B cell (primary cell): ENCODE measurements around the gene C6orf89. TPM values are rescaled to one million over a fixed set of nuclear protein-coding genes. Genes with fewer than 3 reads are reported as not detected.

Source experiments
- ATAC-seq: fragments of 200-7000 bp; cut with Tn5 transposase; one replicate; pipeline ENCODE4 v1.10.0; 2021; ENCODE audit warnings: low read depth, mild to moderate bottlenecking, moderate number of reproducible peaks, moderate library complexity
- CTCF ChIA-PET: fragments of 350-600 bp; sonication (Branson Sonifier 250); formaldehyde crosslinking; loops from one replicate; lab custom pipeline; 2021; ENCODE audit warnings: antibody characterized with exemption, inconsistent platforms; lab: Charles Lee
- POLR2A ChIA-PET: fragments of 350-600 bp; sonication (Branson Sonifier 250); formaldehyde crosslinking; loops from one replicate; lab custom pipeline; 2021; ENCODE audit warnings: antibody characterized with exemption; lab: Charles Lee
- DNase-seq: peaks from one replicate; pipeline ENCODE4 v3.0.0; 2013
- H2AFZ ChIP-seq: 2 replicates; pipeline ENCODE4 v1.6.1; 2012; ENCODE audit warnings: mild to moderate bottlenecking, low read depth, low read length; ENCODE audit not compliant: insufficient read depth, poor library complexity, severe bottlenecking
- H3K27ac ChIP-seq, 2 donors: 1 replicate in 1 of 2; 2 replicates in 1 of 2; pipeline ENCODE4 v1.5.1; 2012 to 2013; ENCODE audit warnings: low read length in 2 of 2, mild to moderate bottlenecking in 2 of 2, moderate library complexity in 1 of 2
- H3K27me3 ChIP-seq, 4 experiments: fragments of 200-600 bp in 1 of 4; sonication (generic) in 1 of 4; replicated peaks in 1 of 4; 1 replicate in 2 of 4; 2 replicates in 2 of 4; pipeline versions ENCODE4 v1.6.1 to v1.7.0; 2013 to 2016; ENCODE audit warnings: low read length in 3 of 4, mild to moderate bottlenecking in 2 of 4, mixed read lengths in 1 of 4, moderate library complexity in 1 of 4; ENCODE audit not compliant: insufficient read depth in 4 of 4, control insufficient read depth in 3 of 4; ENCODE audit errors: control extremely low read depth in 1 of 4
- H3K36me3 ChIP-seq, 2 experiments: replicated peaks in 1 of 2; 1 replicate in 1 of 2; 2 replicates in 1 of 2; pipeline versions ENCODE4 v1.6.1 to v1.7.1; 2013; ENCODE audit warnings: low read length in 1 of 2; ENCODE audit not compliant: insufficient read depth in 2 of 2, control insufficient read depth in 1 of 2; ENCODE audit errors: control extremely low read depth in 1 of 2, extremely low read depth in 1 of 2
- H3K4me1 ChIP-seq, 2 donors: fragments of 200-600 bp in 1 of 2; sonication (generic) in 1 of 2; 1 replicate in 1 of 2; 2 replicates in 1 of 2; pipeline versions ENCODE4 v1.5.1 to v1.6.1; 2013 to 2017; ENCODE audit warnings: low read length in 2 of 2; ENCODE audit not compliant: control insufficient read depth in 2 of 2, insufficient read depth in 2 of 2
- H3K4me2 ChIP-seq: replicated peaks from 2 replicates; pipeline ENCODE3; 2012; ENCODE audit warnings: mild to moderate bottlenecking, low read depth, low read length; ENCODE audit not compliant: poor library complexity, severe bottlenecking
- H3K4me3 ChIP-seq, 5 experiments: fragments of 200-600 bp in 1 of 5; sonication (generic) in 1 of 5; 1 replicate in 3 of 5; 2 replicates in 2 of 5; pipeline versions ENCODE4 v1.5.1 to v1.7.0; 2011 to 2016; ENCODE audit warnings: low read length in 4 of 5, mild to moderate bottlenecking in 4 of 5, low read depth in 2 of 5, control low read depth in 1 of 5, moderate library complexity in 1 of 5; ENCODE audit not compliant: insufficient read depth in 1 of 5; ENCODE audit errors: control extremely low read depth in 1 of 5, extremely low read depth in 1 of 5
- H3K79me2 ChIP-seq: fragments of 200-600 bp; sonication (generic); one replicate; pipeline ENCODE4 v1.6.0; 2016; ENCODE audit warnings: low read length; ENCODE audit not compliant: control insufficient read depth, insufficient read depth
- H3K9ac ChIP-seq: fragments of 200-600 bp; sonication (generic); 2 replicates; pipeline ENCODE4 v1.6.1; 2017; ENCODE audit warnings: mild to moderate bottlenecking, low read length, moderate library complexity
- H3K9me3 ChIP-seq, 3 donors: one replicate each; pipeline versions ENCODE4 v1.6.1 to v1.7.1; 2013; ENCODE audit warnings: low read length in 2 of 3; ENCODE audit not compliant: control insufficient read depth in 2 of 3, insufficient read depth in 1 of 3; ENCODE audit errors: control extremely low read depth in 1 of 3
- H4K20me1 ChIP-seq: 2 replicates; pipeline ENCODE4 v1.6.0; 2012; ENCODE audit warnings: mild to moderate bottlenecking, low read length; ENCODE audit not compliant: insufficient read depth, control insufficient read depth, poor library complexity, severe bottlenecking
- H3K27ac Mint-ChIP-seq: one replicate; pipeline ENCODE4 v1.8.0; 2021; ENCODE audit warnings: mixed read lengths
- H3K27me3 Mint-ChIP-seq: one replicate; pipeline ENCODE4 v1.8.0; 2021; ENCODE audit warnings: mixed read lengths
- H3K4me1 Mint-ChIP-seq: one replicate; pipeline ENCODE4 v1.8.0; 2021; ENCODE audit warnings: mixed read lengths
- H3K4me3 Mint-ChIP-seq: one replicate; pipeline ENCODE4 v1.8.0; 2021; ENCODE audit warnings: mixed read lengths
- H3K9me3 Mint-ChIP-seq: one replicate; pipeline ENCODE4 v1.8.0; 2022; ENCODE audit warnings: mixed read lengths; ENCODE audit not compliant: insufficient read depth
- EZH2 ChIP-seq: IDR thresholded peaks from 2 replicates; pipeline ENCODE4 v1.6.1; 2012; ENCODE audit warnings: borderline replicate concordance, low read depth, mild to moderate bottlenecking, moderate library complexity, low read length; ENCODE audit not compliant: insufficient read depth, poor library complexity, severe bottlenecking
- WGBS: methylation state at CpG from one replicate; pipeline ENCODE4 v1.1.5; 2013; ENCODE audit warnings: missing lambda C conversion rate; ENCODE audit not compliant: insufficient coverage; 5-methylcytosine and 5-hydroxymethylcytosine counted together
- intact Hi-C: fragments of 100-400 bp; cut with micrococcal nuclease; formaldehyde crosslinking; loops from one replicate; pipeline ENCODE4 v1.10.0; 2022
- polyA plus RNA-seq: library from polyadenylated mRNA; depleted of rRNA; stranded (reverse); fragments of >200 nt; gene quantifications from 2 replicates; pipeline ENCODE4 v1.2.3, GENCODE V29; 2012
- total RNA-seq, 2 donors: library from RNA; stranded (reverse); fragments of 120-200 nt in 1 of 2; gene quantifications; 1 replicate in 1 of 2; 2 replicates in 1 of 2; pipeline versions ENCODE4 v1.2.3 to v1.2.4, GENCODE V29; 2013 to 2022
- TF ChIP-seq, protein P1 (sequence below): fragments of 200-600 bp; IDR thresholded peaks from one replicate; pipeline ENCODE4 v1.8.0; 2022; ENCODE audit warnings: antibody characterized with exemption, mild to moderate bottlenecking

C6orf89 gene
- total and polyA plus RNA-seq, 2 donors (not counting 1 experiment from before 2014, with no cell fraction given) = 13.0 to 35.3 TPM

DNA sequence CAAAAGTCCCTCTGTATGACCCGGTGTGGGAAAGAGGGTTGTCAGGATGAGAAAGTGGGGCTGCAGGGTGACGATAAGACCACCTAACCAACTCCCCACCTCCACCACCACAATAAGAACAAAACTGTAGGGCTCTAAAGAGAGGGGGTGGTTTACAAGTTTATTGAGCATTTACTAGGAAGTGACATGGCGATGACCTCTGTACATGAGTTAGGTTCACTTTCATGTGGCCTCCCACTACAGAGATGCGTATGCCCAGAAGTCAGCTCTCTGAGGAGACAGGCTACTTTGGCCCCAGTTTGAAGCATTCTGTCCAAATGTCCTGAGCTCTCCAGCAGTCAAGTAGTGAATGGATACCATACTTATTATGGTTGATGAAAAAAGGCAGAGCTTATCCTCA is 40.1 kb downstream of the C6orf89 start:
- ATAC-seq (no peak), DNase-seq (no peak)
- intact Hi-C loops = no loop called here
- no peak overlapping the region for H3K27ac Mint-ChIP-seq
- no peaks in the 10 kb centered on the region for H3K9me3 ChIP-seq
- H3K36me3 ChIP-seq = peaks cover 0 to 34% of the 10 kb centered on the region in 2 experiments
- no peak overlapping the region for H3K27ac ChIP-seq
- H3K9me3 Mint-ChIP-seq = no peaks in the 10 kb centered on the region
- ChIA-PET POLR2A (no interaction called here), CTCF (no interaction called here)
- no peak overlapping the region for H3K4me2 ChIP-seq
- H3K27me3 Mint-ChIP-seq = no peaks in the 10 kb centered on the region
- H2AFZ ChIP-seq = no peak overlapping the region
- no peaks in the 10 kb centered on the region for H4K20me1 ChIP-seq
- H3K27me3 ChIP-seq = no peaks in the 10 kb centered on the region
- H3K4me3 ChIP-seq = no peak overlapping the region
- peaks cover 5% of the 10 kb centered on the region for H3K4me1 Mint-ChIP-seq
- H3K4me3 Mint-ChIP-seq = no peak overlapping the region
- no peaks in the 10 kb centered on the region for H3K79me2 ChIP-seq
- no peak overlapping the region for H3K9ac ChIP-seq
- 86% methylated on average over 2 of the region's 4 CpGs for WGBS
- no peak for TF ChIP-seq EZH2
- TF ChIP-seq, protein P1, sequence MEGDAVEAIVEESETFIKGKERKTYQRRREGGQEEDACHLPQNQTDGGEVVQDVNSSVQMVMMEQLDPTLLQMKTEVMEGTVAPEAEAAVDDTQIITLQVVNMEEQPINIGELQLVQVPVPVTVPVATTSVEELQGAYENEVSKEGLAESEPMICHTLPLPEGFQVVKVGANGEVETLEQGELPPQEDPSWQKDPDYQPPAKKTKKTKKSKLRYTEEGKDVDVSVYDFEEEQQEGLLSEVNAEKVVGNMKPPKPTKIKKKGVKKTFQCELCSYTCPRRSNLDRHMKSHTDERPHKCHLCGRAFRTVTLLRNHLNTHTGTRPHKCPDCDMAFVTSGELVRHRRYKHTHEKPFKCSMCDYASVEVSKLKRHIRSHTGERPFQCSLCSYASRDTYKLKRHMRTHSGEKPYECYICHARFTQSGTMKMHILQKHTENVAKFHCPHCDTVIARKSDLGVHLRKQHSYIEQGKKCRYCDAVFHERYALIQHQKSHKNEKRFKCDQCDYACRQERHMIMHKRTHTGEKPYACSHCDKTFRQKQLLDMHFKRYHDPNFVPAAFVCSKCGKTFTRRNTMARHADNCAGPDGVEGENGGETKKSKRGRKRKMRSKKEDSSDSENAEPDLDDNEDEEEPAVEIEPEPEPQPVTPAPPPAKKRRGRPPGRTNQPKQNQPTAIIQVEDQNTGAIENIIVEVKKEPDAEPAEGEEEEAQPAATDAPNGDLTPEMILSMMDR = no peak
- H3K4me1 ChIP-seq = no peaks in the 10 kb centered on the region

DNA sequence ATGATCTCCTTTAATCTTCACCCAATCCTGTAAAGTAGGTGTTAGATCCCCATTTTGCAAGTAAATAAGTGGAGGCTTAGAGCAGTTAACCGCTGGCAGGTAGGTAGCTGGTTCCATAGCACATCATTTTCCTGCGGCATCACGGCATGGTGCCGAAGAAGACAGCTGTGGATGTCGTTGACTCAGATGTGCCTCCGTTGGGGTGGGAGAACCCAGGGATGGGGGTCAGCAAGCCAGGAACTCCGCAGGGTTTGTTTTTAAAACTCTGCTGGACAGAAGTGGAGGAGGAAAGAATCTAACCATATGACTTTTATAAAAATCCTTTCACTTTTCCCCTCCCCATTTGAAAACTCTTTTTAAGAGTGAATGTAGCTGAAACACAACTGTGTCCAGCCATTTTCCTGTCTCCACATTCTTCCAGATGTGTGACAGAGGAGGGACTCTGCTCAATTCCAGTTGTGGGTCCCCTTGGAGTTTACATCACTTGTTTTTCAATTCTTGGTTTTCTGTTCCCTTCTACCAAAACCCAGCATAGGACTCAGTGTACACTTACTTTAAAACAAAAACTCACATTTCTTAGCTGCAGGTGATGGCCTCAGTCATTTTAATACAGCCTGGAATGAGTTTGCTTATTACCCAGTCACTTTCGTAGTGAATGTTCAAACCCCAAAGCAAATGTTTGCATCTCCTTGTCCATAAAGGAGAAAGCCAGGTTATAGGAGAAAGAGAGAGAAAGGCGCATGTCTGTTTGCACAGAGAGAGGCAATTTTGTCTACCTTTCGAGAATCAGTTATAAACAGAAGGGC is 41.2 kb downstream of the C6orf89 start:
- intact Hi-C loops = no loop called here
- H3K27me3 Mint-ChIP-seq = no peaks in the 10 kb centered on the region
- no peak overlapping the region for H2AFZ ChIP-seq
- no peak overlapping the region for H3K27ac ChIP-seq
- WGBS = 97% methylated on average over 6 of the region's 10 CpGs
- no peaks in the 10 kb centered on the region for H3K9me3 ChIP-seq
- no peaks in the 10 kb centered on the region for H3K9me3 Mint-ChIP-seq
- TF ChIP-seq EZH2 = no peak
- TF ChIP-seq, protein P1 = no peak
- no peak for DNase-seq
- no peaks in the 10 kb centered on the region for H3K27me3 ChIP-seq
- no peak overlapping the region for H3K4me3 ChIP-seq
- peaks cover 5% of the 10 kb centered on the region for H3K4me1 Mint-ChIP-seq
- H3K36me3 ChIP-seq = peaks cover 0 to 26% of the 10 kb centered on the region in 2 experiments
- ChIA-PET POLR2A (no interaction called here), CTCF (no interaction called here)
- H3K79me2 ChIP-seq = no peaks in the 10 kb centered on the region
- H3K4me3 Mint-ChIP-seq = no peak overlapping the region
- H3K4me1 ChIP-seq = no peaks in the 10 kb centered on the region
- H3K27ac Mint-ChIP-seq = no peak overlapping the region
- H3K4me2 ChIP-seq = no peak overlapping the region
- ATAC-seq = no peak
- no peaks in the 10 kb centered on the region for H4K20me1 ChIP-seq
- no peak overlapping the region for H3K9ac ChIP-seq
